ENCODE results near the gene GNA12.
A peak's percentile ranks its signal among the peaks of the same experiment; 100 is the strongest.
"Not testable (repeated sequence)": the region's sequence is repeated elsewhere in the genome, so short reads cannot be mapped to it uniquely, and the experiment has no call there.

GNA12 gene

DNA sequence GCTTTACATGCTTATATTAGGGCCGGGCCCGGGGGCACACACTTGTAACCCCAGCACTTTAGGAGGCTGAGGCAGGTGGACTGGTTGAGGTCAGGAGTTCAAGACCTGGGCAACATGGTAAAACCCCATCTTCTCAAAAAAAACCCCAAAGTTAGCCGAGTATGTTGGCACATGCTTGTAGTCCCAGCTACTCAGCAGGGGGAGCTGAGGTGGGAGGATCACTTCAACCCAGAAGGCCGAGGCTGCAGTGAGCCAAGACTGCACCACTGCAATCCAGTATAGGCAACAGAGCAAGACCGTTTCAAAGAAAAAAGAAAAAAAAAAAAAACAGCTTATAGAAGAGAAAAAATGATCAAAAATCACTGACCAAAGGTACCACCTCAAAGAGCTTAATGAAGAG is 93.0 kb downstream of the GNA12 start:
- H3K9me3 Mint-ChIP-seq: no peaks in the 10 kb centered on the region
- H3K4me1 Mint-ChIP-seq: peaks cover 6% of the 10 kb centered on the region
- no peak for DNase-seq (ENCODE audit: low spot score in 2 of 2)

DNA sequence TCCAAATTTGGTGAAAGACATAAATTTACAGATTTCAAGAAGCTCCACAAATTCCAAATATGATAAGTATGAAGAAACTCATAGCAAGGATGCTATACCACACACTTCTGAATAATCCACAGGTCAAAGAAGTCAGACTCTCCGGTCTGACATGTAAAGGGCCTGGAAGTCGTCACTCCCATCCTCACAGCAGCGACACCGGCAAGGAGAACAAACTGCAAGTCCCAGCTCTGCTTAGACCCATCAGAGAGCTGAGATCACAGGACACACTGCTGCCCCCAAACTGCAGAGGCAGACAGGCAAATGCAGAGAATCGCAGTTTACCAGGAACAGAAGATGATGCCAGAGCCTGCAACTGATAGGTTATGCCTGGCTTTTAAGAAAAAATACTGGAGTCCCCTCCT is 94.1 kb downstream of the GNA12 start:
- peaks cover 2% of the 10 kb centered on the region for H3K36me3 Mint-ChIP-seq (ENCODE audit: insufficient read depth)
- no peak overlapping the region for H3K27ac Mint-ChIP-seq (ENCODE audit: low read depth)
- H3K4me1 Mint-ChIP-seq: peaks cover 12% of the 10 kb centered on the region
- DNase-seq (ENCODE audit: low spot score in 2 of 2): no peak
- no peaks in the 10 kb centered on the region for H3K9me3 Mint-ChIP-seq
- ATAC-seq (replicated peaks; ENCODE audit: extremely low read depth, poor library complexity, severe bottlenecking): no peak
- H3K27me3 Mint-ChIP-seq: no peaks in the 10 kb centered on the region
- H3K4me3 Mint-ChIP-seq: no peak overlapping the region

More for the DNA sequence above, 93.0 kb downstream of the GNA12 start:
- Mint-ChIP-seq H3K36me3 (ENCODE audit: insufficient read depth) (peaks cover 3% of the 10 kb centered on the region), H3K27me3 (no peaks in the 10 kb centered on the region), H3K27ac (ENCODE audit: low read depth) (no peak overlapping the region), H3K4me3 (no peak overlapping the region)
- no peak for ATAC-seq (replicated peaks; ENCODE audit: extremely low read depth, poor library complexity, severe bottlenecking)

DNA sequence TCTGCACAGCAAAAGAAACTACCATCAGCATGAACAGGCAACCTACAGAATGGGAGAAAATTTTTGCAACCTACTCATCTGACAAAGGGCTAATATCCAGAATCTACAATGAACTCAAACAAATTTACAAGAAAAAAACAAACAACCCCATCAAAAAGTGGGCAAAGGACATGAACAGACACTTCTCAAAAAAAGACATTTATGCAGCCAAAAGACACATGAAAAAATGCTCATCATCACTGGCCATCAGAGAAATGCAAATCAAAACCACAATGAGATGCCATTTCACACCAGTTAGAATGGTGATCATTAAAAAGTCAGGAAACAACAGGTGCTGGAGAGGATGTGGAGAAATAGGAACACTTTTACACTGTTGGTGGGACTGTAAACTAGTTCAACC is 95.4 kb downstream of the GNA12 start:
- not testable (repeated sequence) for DNase-seq (ENCODE audit: low spot score in 2 of 2)

DNA sequence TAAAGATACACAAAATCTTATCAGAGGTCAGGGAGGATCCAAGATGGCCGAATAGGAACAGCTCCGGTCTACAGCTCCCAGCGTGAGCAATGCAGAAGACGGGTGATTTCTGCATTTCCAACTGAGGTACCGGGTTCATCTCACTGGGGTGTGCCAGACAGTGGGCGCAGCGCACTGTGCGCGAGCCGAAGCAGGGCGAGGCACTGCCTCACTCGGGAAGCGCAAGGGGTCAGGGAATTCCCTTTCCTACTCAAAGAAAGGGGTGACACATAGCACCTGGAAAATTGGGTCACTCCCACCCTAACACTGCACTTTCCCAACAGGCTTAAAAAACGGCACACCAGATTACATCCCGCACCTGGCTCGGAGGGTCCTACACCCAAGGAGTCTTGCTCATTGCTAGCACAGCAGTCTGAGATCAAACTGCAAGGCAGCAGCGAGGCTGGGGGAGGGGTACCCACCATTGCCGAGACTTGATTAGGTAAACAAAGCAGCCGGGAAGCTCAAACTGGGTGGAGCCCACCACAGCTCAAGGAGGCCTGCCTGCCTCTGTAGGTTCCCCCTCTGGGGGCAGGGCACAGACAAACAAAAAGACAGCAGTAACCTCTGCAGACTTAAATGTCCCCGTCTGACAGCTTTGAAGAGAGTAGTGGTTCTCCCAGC is 100.5 kb downstream of the GNA12 start:
- H3K27ac Mint-ChIP-seq (ENCODE audit: low read depth); H3K9me3 Mint-ChIP-seq; H3K36me3 Mint-ChIP-seq (ENCODE audit: insufficient read depth); H3K27me3 Mint-ChIP-seq; H3K4me3 Mint-ChIP-seq; DNase-seq (ENCODE audit: low spot score in 2 of 2); ATAC-seq (replicated peaks; ENCODE audit: extremely low read depth, poor library complexity, severe bottlenecking): not testable (repeated sequence)
- H3K4me1 Mint-ChIP-seq: peaks cover 12% of the 10 kb centered on the region

More for the DNA sequence above, 95.4 kb downstream of the GNA12 start:
- not testable (repeated sequence) for H3K9me3 Mint-ChIP-seq; H3K27me3 Mint-ChIP-seq; ATAC-seq (replicated peaks; ENCODE audit: extremely low read depth, poor library complexity, severe bottlenecking); H3K4me3 Mint-ChIP-seq; H3K36me3 Mint-ChIP-seq (ENCODE audit: insufficient read depth); H3K27ac Mint-ChIP-seq (ENCODE audit: low read depth)
- H3K4me1 Mint-ChIP-seq: peaks cover 12% of the 10 kb centered on the region

DNA sequence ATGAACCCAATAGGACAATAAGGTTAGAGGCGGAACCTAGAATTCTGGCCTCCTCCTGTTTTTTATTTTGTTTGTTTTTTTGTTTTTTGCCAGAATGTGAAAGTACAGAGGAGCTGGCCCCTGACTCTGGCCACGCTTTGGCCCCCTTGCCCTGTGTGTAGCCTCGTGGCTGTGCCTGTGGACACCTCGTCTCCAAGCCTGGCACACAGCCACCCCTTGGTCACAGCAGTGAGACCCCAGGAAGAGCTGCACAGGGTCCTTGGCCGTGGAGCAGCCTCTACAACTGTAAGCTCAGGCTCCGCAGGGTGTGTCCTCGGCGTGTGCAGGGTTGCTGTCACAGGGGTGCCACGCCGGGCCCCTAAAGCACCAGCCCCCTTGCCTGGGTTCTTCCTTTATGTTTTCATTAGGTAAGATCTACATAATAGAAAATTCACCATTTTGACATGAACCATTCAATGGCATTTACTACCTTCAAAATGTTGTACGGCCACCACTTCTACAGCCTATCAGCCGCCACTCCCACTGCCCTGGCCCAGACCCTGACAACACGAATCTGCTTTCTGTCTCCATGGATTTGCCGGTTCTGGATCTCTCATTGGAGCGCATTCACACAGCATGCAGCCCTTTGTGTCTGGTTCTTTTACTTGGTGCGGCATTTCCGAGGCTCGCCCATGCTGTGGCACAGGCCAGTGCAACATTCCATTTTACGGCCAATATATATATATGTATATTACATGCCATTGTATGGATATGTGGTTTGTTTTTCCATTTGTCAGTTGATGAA is 105.2 kb downstream of the GNA12 start:
- DNase-seq (ENCODE audit: low spot score in 2 of 2): no peak
- ATAC-seq (replicated peaks; ENCODE audit: extremely low read depth, poor library complexity, severe bottlenecking): no peak
- no peaks in the 10 kb centered on the region for H3K27me3 Mint-ChIP-seq
- no peak overlapping the region for H3K27ac Mint-ChIP-seq (ENCODE audit: low read depth)
- H3K4me1 Mint-ChIP-seq: peaks cover 15% of the 10 kb centered on the region
- H3K36me3 Mint-ChIP-seq (ENCODE audit: insufficient read depth): peaks cover 3% of the 10 kb centered on the region
- H3K9me3 Mint-ChIP-seq: no peaks in the 10 kb centered on the region
- no peak overlapping the region for H3K4me3 Mint-ChIP-seq

DNA sequence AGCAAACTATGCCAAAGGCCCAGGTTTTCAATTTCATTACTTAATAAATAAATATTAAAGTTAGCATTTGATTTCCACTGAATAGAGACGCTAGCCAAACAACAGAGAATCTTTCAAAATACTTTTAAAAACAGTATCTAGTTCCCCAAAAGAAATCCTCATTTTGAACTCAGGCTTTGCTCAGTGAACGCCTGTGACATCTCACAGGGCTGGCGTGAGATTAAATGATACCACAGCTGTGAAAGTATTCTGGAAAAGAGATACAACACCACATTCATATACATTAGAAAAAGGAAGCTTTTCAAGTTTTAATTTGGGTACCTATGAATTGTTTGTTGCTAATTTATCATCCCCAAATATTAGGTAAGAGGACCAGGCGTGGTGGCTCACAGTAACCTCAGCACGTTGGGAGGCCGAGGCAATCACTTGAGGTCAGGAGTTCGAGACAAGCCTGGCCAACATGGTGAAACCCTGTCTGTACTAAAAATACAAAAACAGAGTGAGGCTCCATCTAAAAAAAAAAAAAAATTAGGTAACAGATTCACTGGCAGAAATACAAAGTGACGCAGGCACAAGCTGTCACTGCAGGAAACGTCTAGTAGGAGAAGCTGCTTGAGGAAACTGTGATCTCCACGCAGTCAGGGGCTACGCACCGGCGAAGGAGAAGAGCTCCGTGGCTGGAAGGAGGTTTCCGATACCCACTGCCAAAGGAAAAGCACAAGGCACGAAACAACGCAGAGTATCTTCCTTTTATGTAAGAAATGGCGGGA is 106.2 kb downstream of the GNA12 start:
- Mint-ChIP-seq H3K36me3 (ENCODE audit: insufficient read depth) (peaks cover 6% of the 10 kb centered on the region), H3K4me1 (peaks cover 18% of the 10 kb centered on the region), H3K27me3 (no peaks in the 10 kb centered on the region), H3K4me3 (no peak overlapping the region), H3K9me3 (no peaks in the 10 kb centered on the region), H3K27ac (ENCODE audit: low read depth) (no peak overlapping the region)
- no peak for DNase-seq (ENCODE audit: low spot score in 2 of 2)
- no peak for ATAC-seq (replicated peaks; ENCODE audit: extremely low read depth, poor library complexity, severe bottlenecking)

DNA sequence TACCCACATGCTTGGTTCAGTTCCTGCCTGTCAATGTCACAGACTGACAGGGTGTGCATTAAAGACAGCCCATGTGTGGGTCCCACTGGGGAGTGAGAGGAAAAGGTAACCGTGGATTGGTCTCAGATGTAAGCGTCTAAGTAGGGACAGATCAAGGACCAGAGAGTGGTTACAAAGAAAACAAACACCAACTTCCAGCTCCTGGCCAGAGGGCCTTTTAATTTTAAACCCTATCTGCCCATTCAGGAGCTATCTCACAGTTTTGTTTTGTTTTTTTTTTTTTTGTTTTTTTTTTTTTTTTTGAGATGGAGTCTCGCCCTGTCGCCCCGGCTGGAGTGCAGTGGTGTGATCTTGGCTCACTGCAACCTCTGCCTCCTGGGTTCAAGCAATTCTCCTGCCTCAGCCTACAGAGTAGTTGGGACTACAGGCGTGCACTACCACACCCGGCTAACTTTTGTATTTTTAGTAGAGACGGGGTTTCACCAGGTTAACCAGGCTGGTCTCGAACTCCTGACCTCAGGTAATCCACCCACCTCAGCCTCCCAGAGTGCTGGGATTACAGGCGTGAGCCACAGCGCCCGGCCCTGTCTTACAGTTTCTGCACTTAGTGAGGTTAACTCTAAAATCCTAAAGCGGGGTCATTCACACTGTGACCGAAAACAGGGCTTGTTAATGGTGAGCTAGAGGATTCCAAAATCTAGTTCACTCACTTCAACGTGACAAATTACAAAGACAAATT is 106.9 kb downstream of the GNA12 start:
- peaks cover 18% of the 10 kb centered on the region for H3K4me1 Mint-ChIP-seq
- H3K4me3 Mint-ChIP-seq; H3K27ac Mint-ChIP-seq (ENCODE audit: low read depth); ATAC-seq (replicated peaks; ENCODE audit: extremely low read depth, poor library complexity, severe bottlenecking); H3K27me3 Mint-ChIP-seq; H3K36me3 Mint-ChIP-seq (ENCODE audit: insufficient read depth); H3K9me3 Mint-ChIP-seq; DNase-seq (ENCODE audit: low spot score in 2 of 2): not testable (repeated sequence)

DNA sequence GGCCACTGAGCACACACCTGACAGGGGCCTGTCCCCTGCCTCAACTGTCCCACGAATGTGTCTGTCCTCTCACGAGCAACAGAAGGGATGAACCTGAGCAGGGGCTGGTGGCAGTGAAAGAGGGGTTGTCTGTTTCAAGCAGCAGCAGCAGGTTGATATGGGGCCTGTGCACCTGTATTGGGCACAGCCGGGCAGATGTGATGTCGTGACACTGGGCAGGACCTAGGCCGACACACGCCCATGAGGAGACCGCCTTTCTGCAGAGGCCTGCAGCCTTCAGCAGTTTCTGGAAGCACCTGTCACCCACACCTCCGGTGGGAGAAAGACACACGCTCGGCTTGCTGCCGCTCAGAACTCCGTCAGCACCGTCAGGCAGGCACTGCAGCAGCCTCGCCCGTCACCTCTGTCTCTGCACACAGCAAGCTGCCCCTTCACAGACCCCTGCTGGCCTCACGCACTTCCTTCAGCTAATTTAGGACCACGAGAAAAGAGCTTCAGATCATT is 107.6 kb downstream of the GNA12 start:
- Mint-ChIP-seq H3K27me3 (no peaks in the 10 kb centered on the region), H3K4me3 (no peak overlapping the region), H3K36me3 (ENCODE audit: insufficient read depth) (peaks cover 8% of the 10 kb centered on the region), H3K9me3 (no peaks in the 10 kb centered on the region), H3K27ac (ENCODE audit: low read depth) (no peak overlapping the region), H3K4me1 (peaks cover 18% of the 10 kb centered on the region)
- ATAC-seq (replicated peaks; ENCODE audit: extremely low read depth, poor library complexity, severe bottlenecking) (no peak), DNase-seq (ENCODE audit: low spot score in 2 of 2) (no peak)

DNA sequence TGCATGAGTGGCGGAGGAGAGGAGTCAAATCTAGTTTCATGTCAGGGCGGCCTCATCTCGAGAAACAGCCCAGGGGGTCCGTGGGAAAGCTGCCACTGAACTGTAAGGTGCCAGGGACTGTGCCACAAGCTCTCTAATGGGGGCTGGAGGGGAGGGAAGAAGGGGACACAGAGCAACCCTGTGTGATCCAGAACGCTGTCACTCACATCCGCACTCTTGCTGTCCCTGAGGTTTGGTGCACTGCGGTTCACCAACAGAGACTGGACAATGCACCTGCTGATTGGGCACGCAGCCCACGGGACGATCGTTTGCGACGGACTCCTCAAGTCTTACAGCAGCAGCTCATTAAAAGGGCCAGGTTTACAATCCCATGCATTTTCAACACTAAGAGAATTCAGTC is 108.4 kb downstream of the GNA12 start:
- no peak overlapping the region for H3K27ac Mint-ChIP-seq (ENCODE audit: low read depth)
- H3K4me3 Mint-ChIP-seq: no peak overlapping the region
- peaks cover 11% of the 10 kb centered on the region for H3K36me3 Mint-ChIP-seq (ENCODE audit: insufficient read depth)
- no peak for ATAC-seq (replicated peaks; ENCODE audit: extremely low read depth, poor library complexity, severe bottlenecking)
- no peak for DNase-seq (ENCODE audit: low spot score in 2 of 2)
- H3K9me3 Mint-ChIP-seq: no peaks in the 10 kb centered on the region
- H3K27me3 Mint-ChIP-seq: no peaks in the 10 kb centered on the region
- peaks cover 18% of the 10 kb centered on the region for H3K4me1 Mint-ChIP-seq

DNA sequence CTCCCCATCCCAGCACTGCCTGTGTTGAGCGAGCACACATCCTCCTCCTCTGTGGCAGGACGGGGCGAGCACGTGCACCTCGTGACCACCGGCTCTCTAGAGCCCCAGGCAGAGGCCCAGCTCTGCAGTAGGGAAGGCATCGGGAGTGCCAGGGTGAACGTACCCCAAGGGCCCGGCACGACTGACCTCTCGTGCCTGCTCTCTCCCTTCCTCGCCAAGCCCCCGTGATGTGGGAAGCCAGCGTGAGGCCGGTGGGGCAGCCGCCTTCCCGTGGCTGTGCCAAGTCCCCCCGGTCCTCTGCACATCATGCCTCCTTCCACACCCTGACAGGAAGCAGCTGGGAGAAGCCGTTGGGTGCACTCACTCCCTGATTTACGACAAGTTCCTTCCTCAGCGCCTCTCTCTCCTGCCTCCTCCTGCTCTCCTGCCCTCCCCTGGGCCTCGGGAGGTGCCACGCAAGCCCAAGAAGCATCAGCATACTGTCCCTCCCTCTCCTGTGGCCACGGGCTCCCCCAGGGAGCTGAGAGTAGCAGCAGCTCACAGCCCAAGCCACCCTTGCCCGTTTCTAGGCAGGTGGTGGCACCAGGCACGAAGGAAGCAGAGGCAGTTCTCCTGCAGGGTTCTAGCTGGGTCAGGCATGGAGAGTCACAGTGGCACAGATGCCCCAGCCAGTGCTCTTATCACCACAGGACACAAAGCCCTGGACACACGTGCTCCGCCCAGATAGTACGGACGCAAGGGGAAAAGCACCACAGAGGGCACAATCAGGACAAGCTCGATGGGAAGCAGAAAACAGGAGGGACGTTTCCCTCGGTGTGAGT is 109.1 kb downstream of the GNA12 start:
- no peak overlapping the region for H3K27ac Mint-ChIP-seq (ENCODE audit: low read depth)
- no peak for ATAC-seq (replicated peaks; ENCODE audit: extremely low read depth, poor library complexity, severe bottlenecking)
- DNase-seq (ENCODE audit: low spot score in 2 of 2): no peak
- peaks cover 18% of the 10 kb centered on the region for H3K4me1 Mint-ChIP-seq
- H3K9me3 Mint-ChIP-seq: no peaks in the 10 kb centered on the region
- H3K4me3 Mint-ChIP-seq: peak overlapping the region; percentile 16
- no peaks in the 10 kb centered on the region for H3K27me3 Mint-ChIP-seq
- peaks cover 11% of the 10 kb centered on the region for H3K36me3 Mint-ChIP-seq (ENCODE audit: insufficient read depth)

DNA sequence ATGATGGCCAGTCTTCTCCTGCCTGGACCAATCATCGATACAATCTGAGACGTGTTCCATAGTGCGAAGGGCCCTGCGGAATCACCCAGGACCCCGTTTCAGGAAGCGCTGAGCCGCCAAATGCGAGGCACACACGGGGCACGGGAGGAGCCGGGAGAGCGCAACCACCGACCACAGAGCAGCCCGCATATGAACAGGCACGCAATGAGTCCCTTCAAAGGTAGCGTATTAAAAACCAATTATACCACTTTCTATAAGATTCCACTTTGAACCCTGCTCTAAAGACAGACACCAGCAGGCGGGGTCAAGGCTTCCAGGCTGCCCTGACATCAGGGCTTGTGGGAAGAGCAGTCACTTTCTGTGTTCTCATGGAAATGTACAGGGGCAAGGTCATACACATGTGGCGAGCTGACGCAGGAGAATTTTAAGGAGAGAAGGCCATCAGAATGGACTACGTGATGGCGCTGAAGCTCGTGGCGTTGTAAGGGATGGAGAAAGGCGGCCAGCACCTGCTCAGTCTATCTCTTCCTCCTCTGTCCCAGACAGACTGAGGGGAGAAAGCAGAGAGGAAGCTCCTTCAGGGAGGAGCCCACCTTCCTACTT is 109.9 kb downstream of the GNA12 start:
- Mint-ChIP-seq H3K9me3 (no peaks in the 10 kb centered on the region), H3K27ac (ENCODE audit: low read depth) (no peak overlapping the region), H3K36me3 (ENCODE audit: insufficient read depth) (peaks cover 11% of the 10 kb centered on the region), H3K4me3 (no peak overlapping the region), H3K27me3 (no peaks in the 10 kb centered on the region), H3K4me1 (peaks cover 18% of the 10 kb centered on the region)
- ATAC-seq (replicated peaks; ENCODE audit: extremely low read depth, poor library complexity, severe bottlenecking): no peak
- no peak for DNase-seq (ENCODE audit: low spot score in 2 of 2)

Data from central memory CD8-positive, alpha-beta T cell (primary cell).